ENCODE data around the gene TAOK1.
"Not testable (repeated sequence)": the region's sequence is repeated elsewhere in the genome, so short reads cannot be mapped to it uniquely, and the experiment has no call there.

The TAOK1 gene

GRCh38 chr17:29449865-29450671, 59.9 kb downstream of the TAOK1 start:
- no peak for DNase-seq

GRCh38 chr17:29451121-29451742, 61.1 kb downstream of the TAOK1 start:
- no peak for DNase-seq

GRCh38 chr17:29458066-29458465, 67.9 kb downstream of the TAOK1 start:
- DNase-seq, result no peak

GRCh38 chr17:29461483-29462206, 71.5 kb downstream of the TAOK1 start:
- no peak for DNase-seq

- no peak for DNase-seq
These were observed 79.1 kb downstream of the TAOK1 start for GRCh38 chr17:29469276-29469675.

GRCh38 chr17:29473437-29473836, 83.3 kb downstream of the TAOK1 start:
- not testable (repeated sequence) for DNase-seq

GRCh38 chr17:29474297-29474696, 84.1 kb downstream of the TAOK1 start:
- DNase-seq, result no peak

- no peak for DNase-seq
These were observed 85.7 kb downstream of the TAOK1 start for GRCh38 chr17:29475891-29476290.

- DNase-seq, result not testable (repeated sequence)
These were observed 90.2 kb downstream of the TAOK1 start for GRCh38 chr17:29480249-29480928.

- DNase-seq, result no peak
These were observed 93.3 kb downstream of the TAOK1 start for GRCh38 chr17:29483503-29483902.

GRCh38 chr17:29495011-29495410, 104.8 kb downstream of the TAOK1 start:
- no peak for DNase-seq

- DNase-seq, result no peak
These were observed 114.5 kb downstream of the TAOK1 start for GRCh38 chr17:29504711-29505110.

GRCh38 chr17:29505836-29506235, 115.7 kb downstream of the TAOK1 start:
- no peak for DNase-seq

GRCh38 chr17:29510953-29511352, 120.8 kb downstream of the TAOK1 start:
- DNase-seq, result no peak

GRCh38 chr17:29514792-29515191, 124.6 kb downstream of the TAOK1 start:
- no peak for DNase-seq

- DNase-seq, result no peak
These were observed 128.2 kb downstream of the TAOK1 start for GRCh38 chr17:29518359-29518758.

- DNase-seq, result no peak
These were observed 134.5 kb downstream of the TAOK1 start for GRCh38 chr17:29524692-29525091.

GRCh38 chr17:29526322-29526721, 136.2 kb downstream of the TAOK1 start:
- DNase-seq, result no peak

GRCh38 chr17:29533976-29534375, 143.8 kb downstream of the TAOK1 start:
- DNase-seq, result no peak

GRCh38 chr17:29544066-29544465, 153.9 kb downstream of the TAOK1 start:
- no peak for DNase-seq

- DNase-seq, result no peak
These were observed 155.9 kb downstream of the TAOK1 start for GRCh38 chr17:29546085-29546484.

GRCh38 chr17:29546830-29547229, 156.7 kb downstream of the TAOK1 start:
- no peak for DNase-seq

All from NCI-H748 treated with DMSO at 0.1 percent for 48 hours (cell line).